NCI-H2196 (cell line): ENCODE data around the gene NECTIN2.
"Not testable (repeated sequence)": the region's sequence is repeated elsewhere in the genome, so short reads cannot be mapped to it uniquely, and the experiment has no call there.

ENCODE experiments used
- DNase-seq: peaks from one replicate; lab custom pipeline; 2025; ENCODE audit not compliant: unreplicated experiment; lab: John Stamatoyannopoulos, UW

The NECTIN2 gene

GRCh38 chr19:44904426-44904994 lies 58.4 kb downstream of the NECTIN2 start:
- no peak for DNase-seq

- DNase-seq, result no peak
Measured at GRCh38 chr19:44905437-44906160, 59.5 kb downstream of the NECTIN2 start, which contains the start of gene APOE. Gene APOE (plus strand): TSS chr19:44905796. CDS start chr19:44906625, 829 bp downstream.

GRCh38 chr19:44907613-44908012 lies 61.5 kb downstream of the NECTIN2 start:
- DNase-seq, result no peak

DNA sequence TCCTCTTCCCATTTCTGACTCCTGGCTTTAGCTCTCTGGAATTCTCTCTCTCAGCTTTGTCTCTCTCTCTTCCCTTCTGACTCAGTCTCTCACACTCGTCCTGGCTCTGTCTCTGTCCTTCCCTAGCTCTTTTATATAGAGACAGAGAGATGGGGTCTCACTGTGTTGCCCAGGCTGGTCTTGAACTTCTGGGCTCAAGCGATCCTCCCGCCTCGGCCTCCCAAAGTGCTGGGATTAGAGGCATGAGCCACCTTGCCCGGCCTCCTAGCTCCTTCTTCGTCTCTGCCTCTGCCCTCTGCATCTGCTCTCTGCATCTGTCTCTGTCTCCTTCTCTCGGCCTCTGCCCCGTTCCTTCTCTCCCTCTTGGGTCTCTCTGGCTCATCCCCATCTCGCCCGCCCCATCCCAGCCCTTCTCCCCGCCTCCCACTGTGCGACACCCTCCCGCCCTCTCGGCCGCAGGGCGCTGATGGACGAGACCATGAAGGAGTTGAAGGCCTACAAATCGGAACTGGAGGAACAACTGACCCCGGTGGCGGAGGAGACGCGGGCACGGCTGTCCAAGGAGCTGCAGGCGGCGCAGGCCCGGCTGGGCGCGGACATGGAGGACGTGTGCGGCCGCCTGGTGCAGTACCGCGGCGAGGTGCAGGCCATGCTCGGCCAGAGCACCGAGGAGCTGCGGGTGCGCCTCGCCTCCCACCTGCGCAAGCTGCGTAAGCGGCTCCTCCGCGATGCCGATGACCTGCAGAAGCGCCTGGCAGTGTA lies 62.2 kb downstream of the NECTIN2 start:
- no peak for DNase-seq

GRCh38 chr19:44908836-44909261 lies 62.8 kb downstream of the NECTIN2 start:
- no peak for DNase-seq

DNA sequence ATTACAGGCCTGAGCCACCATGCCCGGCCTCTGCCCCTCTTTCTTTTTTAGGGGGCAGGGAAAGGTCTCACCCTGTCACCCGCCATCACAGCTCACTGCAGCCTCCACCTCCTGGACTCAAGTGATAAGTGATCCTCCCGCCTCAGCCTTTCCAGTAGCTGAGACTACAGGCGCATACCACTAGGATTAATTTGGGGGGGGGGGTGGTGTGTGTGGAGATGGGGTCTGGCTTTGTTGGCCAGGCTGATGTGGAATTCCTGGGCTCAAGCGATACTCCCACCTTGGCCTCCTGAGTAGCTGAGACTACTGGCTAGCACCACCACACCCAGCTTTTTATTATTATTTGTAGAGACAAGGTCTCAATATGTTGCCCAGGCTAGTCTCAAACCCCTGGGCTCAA lies 63.7 kb downstream of the NECTIN2 start:
- no peak for DNase-seq

DNA sequence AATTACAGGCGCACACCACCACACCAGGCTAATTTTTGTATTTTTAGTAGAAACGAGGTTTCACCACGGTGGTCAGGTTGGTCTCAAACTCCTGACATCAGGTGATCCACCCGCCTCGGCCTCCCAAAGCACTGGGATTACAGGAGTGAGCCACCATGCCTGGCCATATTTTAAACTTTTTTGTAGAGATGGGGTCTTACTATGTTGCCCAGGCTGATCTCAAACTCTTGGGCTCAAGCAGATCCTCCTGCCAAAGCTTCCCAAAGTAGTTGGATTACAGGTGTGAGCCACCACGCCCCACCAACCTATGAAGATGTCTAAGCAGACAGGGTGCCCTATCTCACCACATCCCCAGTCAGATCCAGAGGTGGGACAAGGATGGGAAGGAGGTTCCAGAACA lies 65.8 kb downstream of the NECTIN2 start:
- not testable (repeated sequence) for DNase-seq

DNA sequence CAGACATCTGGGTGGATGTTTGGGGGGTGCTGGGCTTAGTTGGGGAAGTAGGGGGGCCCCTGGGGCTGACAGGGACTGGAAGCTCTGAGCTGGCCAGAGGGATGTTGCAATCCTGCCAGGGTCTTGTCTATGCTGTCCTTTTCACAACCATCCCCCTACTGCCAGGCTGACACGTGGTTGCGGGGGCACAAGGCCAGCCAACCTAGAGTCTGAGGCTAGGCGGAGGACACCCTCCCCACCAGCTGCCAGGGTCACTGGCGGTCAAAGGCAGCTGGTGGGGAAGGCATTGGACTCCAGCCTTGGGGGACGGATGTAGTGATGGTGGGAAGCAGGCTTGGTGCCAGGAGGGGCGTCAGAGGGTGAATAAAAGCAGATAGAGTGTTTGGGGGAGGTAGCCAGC lies 66.8 kb downstream of the NECTIN2 start:
- no peak for DNase-seq

DNA sequence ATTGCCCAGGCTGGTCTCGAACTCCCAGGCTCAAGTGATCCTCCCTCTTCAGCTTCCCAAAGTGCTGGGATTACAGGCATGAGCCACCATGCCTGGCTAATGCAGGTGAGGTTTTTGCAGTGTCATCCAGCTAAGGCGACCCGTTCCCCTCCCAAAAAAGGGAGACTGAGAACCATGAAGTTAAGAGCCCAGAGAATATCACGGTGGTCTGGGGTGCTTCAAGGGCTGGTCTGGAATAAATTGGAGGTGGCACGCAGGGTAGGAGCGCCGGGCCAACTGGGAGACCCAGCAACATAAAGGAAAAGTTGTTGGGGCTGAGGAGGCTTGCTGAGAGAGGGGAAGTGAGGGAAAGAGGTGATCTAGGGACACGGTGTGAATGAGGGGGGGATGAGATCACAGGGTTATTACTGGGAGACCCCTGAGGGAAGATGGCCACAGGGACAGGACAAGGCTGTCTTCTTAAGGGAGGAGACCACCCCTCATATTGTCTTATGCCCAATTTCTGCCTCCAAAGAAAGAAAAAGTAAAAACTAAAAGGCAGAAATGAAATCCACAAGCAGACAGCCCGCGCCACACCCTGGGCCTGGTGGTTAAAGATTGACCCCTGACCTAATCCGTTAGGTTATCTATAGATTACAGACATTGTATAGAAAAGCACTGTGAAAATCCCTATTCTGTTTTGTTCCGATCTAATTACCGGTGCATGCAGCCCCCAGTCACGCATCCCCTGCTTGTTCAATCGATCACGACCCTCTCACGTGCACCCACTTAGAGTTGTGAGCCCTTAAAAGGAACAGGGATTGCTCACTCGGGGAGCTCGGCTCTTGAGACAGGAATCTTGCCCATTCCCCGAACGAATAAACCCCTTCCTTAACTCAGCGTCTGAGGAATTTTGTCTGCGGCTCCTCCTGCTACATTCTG lies 67.7 kb downstream of the NECTIN2 start:
- DNase-seq, result not testable (repeated sequence)

DNA sequence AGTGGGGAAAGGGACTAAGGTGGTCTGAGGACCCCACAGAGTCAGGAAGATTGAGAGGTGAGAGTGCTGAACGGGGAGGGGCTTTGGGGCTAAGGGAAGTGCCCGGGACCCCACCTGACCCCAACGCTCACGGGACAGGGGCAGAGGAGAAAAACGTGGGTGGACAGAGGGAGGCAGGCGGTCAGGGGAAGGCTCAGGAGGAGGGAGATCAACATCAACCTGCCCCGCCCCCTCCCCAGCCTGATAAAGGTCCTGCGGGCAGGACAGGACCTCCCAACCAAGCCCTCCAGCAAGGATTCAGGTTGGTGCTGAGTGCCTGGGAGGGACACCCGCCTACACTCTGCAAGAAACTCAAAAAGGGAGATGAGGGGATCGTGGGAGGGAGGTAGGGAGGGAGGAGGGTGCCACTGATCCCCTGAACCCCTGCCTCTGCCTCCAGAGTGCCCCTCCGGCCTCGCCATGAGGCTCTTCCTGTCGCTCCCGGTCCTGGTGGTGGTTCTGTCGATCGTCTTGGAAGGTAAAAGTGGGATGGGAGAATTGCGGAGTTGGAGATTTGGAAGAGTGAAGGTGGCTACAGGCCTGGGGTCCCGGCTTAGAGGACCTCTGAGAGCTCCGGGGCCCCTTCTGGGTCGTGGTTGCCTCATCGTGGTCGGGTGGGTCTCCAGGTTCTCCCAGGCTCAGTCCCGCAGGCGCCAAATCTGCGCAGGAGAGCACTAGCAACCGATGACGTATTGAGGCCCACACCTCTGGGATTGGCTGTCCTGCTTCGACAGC lies 68.5 kb downstream of the NECTIN2 start, which contains the start of gene APOC1:
Gene APOC1 (plus strand): TSS at position 176 of the 774 bp plus-strand sequence. CDS start 284 bp downstream, at position 460.
- peak; percentile 86 for DNase-seq

GRCh38 chr19:44924243-44924725 lies 78.2 kb downstream of the NECTIN2 start:
- no peak for DNase-seq

DNA sequence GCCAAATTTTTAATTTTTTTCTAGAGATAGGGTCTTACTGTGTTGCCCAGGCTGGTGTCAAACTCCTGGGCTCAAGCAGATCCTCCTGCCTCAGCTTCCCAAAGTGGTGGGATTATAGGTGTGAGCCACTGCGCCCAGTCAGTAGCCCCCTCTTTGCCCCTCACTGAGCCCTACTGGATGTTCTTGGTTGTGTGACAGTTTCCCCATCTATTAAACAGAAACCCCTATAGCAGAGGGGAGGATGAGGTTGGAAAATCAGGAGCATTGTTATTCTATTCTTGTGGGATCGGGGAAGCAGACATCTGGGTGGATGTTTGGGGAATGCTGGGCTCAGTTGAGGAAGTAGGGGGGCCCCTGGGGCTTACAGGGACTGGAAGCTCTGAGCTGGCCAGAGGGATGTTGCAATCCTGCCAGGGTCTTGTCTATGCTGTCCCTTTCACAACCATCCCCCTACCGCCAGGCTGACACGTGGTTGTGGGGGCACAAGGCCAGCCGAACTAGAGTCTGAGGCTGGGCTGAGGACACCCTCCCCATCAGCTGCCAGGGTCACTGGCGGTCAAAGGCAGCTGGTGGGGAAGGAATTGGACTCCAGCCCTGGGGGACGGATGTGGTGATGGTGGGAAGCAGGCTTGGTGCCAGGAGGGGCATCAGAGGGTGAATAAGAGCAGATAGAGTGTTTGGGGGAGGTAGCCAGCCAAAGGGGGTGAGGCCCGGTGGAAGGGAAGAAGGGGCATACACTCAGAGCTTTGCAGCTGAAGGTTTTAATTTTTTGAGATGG lies 79.2 kb downstream of the NECTIN2 start:
- no peak for DNase-seq

DNA sequence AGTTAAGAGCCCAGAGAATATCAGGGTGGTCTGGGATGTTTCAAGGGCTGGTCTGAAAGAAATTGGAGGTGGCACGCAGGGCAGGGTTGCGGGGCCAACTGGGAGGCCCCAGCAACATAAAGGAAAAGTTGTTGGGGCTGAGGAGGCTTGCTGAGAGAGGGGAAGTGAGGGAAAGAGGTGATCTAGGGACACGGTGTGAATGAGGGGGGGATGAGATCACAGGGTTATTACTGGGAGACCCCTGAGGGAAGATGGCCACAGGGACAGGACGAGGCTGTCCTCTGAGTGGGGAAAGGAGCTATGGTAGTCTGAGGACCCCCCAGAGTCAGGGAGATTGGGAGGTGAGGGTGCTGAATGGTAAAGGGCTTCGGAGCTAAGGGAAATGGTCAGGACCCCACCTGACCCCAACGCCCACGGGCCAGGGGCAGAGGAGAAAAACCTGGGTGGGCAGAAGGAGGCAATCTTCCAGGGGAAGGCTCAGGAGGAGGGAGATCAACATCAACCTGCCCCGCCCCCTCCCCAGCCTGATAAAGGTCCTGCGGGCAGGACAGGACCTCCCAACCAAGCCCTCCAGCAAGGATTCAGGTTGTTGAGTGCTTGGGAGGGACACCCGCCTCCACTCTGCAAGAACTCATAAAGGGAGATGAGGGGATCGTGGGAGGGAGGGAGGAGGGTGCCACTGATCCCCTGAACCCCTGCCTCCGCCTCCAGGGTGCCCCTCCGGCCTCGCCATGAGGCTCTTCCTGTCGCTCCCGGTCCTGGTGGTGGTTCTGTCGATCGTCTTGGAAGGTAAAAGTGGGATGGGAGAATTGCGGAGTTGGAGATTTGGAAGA lies 80.4 kb downstream of the NECTIN2 start:
- DNase-seq, result not testable (repeated sequence)

DNA sequence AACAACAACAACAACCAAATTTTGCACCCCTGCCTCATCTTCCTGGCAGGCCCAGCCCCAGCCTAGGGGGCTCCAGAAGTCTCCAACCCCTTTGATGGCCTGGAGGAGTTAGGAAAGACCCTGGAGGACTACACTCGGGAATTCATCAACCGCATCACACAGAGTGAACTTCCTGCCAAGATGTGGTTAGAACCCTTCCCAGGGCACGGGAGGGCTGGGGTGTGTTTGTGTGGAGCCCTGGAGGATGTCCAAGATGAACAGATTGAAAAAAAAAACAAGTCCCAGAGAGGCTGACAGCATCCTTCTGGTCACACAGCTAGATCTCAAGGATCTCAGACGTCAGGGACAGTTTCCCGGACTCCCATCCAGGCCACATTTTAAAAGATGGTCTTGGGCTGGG lies 81.6 kb downstream of the NECTIN2 start:
- no peak for DNase-seq

GRCh38 chr19:44930088-44930487 lies 84.0 kb downstream of the NECTIN2 start:
- DNase-seq, result no peak

DNA sequence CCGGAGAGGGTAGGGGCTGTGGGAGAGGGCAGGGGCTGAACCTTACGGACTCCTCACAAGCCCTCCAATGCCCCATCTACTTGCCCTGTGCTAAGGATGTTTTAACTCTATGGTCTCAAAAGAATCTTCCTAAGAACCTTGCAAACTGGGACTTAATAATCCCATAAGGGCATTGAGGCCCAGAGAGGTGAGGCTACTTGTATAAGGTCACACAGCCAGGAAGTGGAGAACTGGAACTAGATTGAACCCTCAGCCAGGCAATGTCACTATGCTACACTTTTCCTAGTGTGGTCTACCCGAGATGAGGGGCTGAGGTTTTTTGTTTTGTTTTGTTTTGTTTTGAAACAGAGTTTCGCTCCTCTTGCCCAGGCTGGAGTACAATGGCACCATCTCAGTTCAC lies 85.4 kb downstream of the NECTIN2 start:
- DNase-seq, result no peak
